Endometrium (tissue), 2 donors: ENCODE measurements around the gene STARD4.

Source experiments
- FAIRE-seq: peaks from 2 replicates; lab custom pipeline; 2012; peaks lifted over from hg19 to GRCh38; lab: Jason Lieb, UNC
- donor health status: control.
- donor health status: control.

The STARD4 gene

GRCh38 chr5:111472096-111472495 lies 40.2 kb downstream of the STARD4 start:
- no peak for FAIRE-seq

DNA sequence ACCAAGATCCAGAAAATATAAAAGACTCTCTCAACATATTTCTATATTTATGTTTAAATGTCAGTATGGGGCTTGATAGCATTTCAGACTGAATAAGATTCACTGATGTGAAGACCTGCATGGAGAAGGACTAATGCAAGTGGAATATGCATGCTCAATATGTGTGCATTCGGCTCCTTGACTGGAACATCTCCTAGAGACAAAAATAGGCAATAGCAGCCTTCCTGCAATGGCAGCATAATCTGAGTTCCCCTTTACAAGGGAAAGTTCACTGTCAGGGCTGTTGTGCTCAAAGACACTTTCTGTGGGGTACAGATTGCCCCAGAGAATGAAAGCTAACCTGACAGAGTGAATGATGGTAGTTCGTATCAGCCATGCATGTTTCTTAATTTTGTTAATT lies 42.4 kb downstream of the STARD4 start:
- no peak for FAIRE-seq

- FAIRE-seq, result no peak
These were observed 42.9 kb downstream of the STARD4 start for GRCh38 chr5:111469293-111469896.

DNA sequence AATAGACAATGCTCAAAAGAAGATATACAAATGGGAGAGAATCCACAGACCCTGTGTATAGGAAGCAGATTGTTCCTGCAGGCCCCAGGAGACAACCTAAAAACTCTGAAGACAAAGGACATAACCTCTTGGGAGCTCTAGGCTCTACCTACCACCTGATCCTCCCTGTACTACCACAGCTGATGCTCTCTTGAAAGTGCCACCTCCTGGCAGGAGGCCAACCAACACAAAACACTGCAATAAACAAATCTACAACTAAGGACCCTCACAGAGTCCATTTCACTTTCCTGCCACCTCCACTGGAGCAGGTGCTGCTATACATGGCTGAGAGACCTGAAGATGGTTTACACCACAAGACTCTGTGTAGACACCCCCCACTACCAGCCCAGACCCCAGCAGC lies 49.0 kb downstream of the STARD4 start:
- no peak for FAIRE-seq

DNA sequence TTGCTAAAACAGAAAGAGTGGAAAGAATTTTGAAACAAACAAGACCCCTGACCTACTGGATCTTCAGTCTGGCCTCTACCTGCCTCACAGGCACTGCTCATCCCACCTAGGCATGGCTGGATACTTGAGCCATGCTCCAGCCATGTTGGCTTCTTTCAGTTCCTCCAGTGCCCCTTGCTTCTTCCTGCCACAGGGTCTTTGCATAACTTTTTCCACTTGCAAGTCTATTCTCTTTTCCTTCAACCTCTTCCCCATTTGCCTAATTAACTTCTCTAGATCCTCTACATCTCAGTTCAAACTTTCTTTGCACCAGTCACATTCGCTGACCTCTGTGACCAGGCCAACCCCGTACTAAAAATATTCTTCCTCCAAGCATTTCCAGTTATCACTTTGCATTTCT lies 50.4 kb downstream of the STARD4 start:
- no peak for FAIRE-seq

DNA sequence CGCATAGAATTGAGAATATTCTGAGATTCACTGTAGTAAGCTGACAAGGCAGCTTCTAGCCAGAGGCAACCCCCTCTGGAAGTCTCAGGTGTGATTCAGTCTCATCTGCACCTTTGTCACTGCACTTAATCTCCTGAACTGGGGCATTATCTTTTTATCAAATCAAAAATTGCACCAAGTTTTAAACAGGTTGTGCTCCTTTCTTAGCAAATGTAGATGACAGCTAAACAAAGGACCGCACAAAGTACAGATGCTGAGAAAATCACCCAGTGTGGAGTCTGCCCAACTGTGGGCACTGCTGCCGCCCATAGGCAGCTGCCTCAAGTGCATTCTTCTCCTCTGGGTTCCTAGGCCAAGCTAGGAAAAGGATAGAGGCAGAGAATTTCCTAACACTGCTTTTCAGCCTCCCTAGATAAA lies 51.1 kb downstream of the STARD4 start:
- FAIRE-seq, result no peak

DNA sequence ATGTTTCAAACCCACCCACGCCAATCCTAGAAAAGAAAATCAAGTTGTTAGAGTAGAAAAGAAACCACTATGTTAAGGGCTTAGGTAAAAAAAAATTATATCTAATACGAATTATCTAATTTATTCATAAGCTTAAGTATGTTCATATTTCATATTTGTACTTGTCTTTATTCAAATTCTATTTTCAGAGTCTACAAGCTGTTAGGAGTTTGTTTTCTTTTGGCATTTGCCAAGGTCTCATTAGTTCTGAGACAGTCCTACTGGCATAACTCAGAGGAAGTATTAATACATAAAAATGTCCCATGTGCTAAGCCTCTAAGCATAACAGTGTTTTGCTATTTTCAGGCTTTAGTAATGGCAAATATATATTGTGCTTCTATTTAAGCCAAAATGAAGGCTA lies 57.6 kb downstream of the STARD4 start:
- FAIRE-seq, result no peak

DNA sequence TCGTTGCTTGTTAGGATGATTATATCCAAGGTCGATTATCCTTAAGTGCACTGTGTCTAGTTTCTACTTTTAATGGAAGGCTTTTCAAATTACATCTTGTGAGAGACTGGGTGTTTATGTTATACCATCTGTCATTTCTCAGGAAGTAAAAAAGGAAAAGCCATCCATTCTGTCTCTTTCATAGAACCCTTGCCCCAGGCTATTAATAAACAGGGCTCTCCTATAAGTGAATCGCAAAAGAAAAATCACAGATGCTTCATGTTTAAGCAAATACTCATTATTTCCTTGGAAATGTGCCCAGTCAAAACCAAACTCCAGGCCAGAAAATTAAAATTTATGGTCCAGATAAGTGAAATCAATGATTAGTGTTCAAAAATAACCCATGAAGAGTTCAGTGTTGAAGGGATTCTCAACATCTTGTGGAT lies 58.1 kb downstream of the STARD4 start:
- FAIRE-seq, result no peak

DNA sequence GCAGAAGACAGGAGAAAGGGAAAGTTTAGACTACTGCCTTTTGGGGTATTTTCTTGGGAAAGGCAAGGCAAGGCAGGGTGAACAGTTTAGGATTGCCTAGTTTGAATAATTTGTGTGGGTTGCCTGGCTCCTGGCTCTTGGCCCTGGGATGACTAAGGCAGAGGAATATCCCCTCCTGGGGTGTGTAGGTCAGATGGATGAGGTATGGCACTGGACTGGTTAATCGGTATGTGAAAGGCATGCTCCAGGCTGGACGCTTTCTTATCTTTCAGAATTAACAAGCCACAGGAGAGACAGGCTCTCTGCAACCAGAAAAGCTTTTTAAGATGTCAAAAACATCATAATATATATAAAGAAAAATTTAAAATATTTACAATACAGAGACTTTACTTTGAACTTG lies 58.6 kb downstream of the STARD4 start:
- FAIRE-seq, result no peak

- no peak for FAIRE-seq
These were observed 59.0 kb downstream of the STARD4 start for GRCh38 chr5:111453295-111453694.

- FAIRE-seq, result no peak
These were observed 64.5 kb downstream of the STARD4 start for GRCh38 chr5:111447822-111448221.

DNA sequence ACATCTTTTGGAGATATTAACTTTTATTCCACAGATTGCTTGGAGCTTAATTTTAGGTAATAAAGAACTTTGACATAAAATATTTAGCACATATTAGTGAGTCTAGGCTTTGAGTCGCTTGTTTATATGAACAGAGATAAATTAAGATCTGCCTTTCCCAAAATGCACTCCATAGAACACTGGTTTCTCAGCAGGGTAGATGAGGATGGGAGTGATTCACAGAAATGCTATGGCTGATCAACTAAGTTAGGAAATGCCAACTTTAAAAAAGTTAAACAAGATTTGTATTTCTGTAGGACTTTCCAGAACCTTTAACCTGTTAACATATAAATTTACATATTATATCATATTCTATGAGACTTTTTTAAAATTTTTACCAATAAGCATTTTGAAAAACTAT lies 65.2 kb downstream of the STARD4 start:
- FAIRE-seq, result no peak
